Astrocyte (in vitro differentiated cells and primary cell): Measurements from ENCODE around the gene LYSMD3. TPM values are rescaled to one million over a fixed set of nuclear protein-coding genes. Genes with fewer than 3 reads are reported as not detected.

Experiments
- DNase-seq: peaks from one replicate; pipeline ENCODE4 v3.0.0-alpha.2; 2010; ENCODE audit warnings: low read depth
- FAIRE-seq: peaks from 2 replicates; lab custom pipeline; 2011; peaks lifted over from hg19 to GRCh38; lab: Jason Lieb, UNC
- H2AFZ ChIP-seq: 2 replicates; pipeline ENCODE4 v1.6.0; 2012; ENCODE audit warnings: low read depth, low read length, inconsistent platforms
- H3K27ac ChIP-seq: 2 replicates; pipeline ENCODE4 v1.5.1; 2011; ENCODE audit warnings: low read depth, low read length, inconsistent platforms
- H3K27me3 ChIP-seq: 2 replicates; pipeline ENCODE4 v1.6.0; 2011; ENCODE audit warnings: low read length, inconsistent platforms; ENCODE audit not compliant: insufficient read depth
- H3K36me3 ChIP-seq: 2 replicates; pipeline ENCODE4 v1.5.1; 2011; ENCODE audit warnings: low read length, inconsistent platforms; ENCODE audit not compliant: insufficient read depth
- H3K4me1 ChIP-seq: 2 replicates; pipeline ENCODE4 v1.5.1; 2011; ENCODE audit warnings: low read length, inconsistent platforms; ENCODE audit not compliant: insufficient read depth
- H3K4me2 ChIP-seq: 2 replicates; pipeline ENCODE4 v1.6.0; 2012; ENCODE audit warnings: low read length, inconsistent platforms
- H3K4me3 ChIP-seq: 2 replicates; pipeline ENCODE4 v1.5.1; 2011; ENCODE audit warnings: low read depth, mild to moderate bottlenecking, low read length, inconsistent platforms; ENCODE audit not compliant: insufficient read depth
- H3K79me2 ChIP-seq: 2 replicates; pipeline ENCODE4 v1.6.0; 2012; ENCODE audit warnings: mild to moderate bottlenecking, low read length, inconsistent platforms; ENCODE audit not compliant: insufficient read depth
- H3K9ac ChIP-seq: 2 replicates; pipeline ENCODE4 v1.6.0; 2012; ENCODE audit warnings: mild to moderate bottlenecking, low read length, inconsistent platforms
- H3K9me3 ChIP-seq: 2 replicates; pipeline ENCODE4 v1.5.1; 2012; ENCODE audit warnings: low read depth, mild to moderate bottlenecking, low read length, inconsistent platforms; ENCODE audit not compliant: insufficient read depth
- H4K20me1 ChIP-seq: 2 replicates; pipeline ENCODE4 v1.6.0; 2012; ENCODE audit warnings: low read length, inconsistent platforms; ENCODE audit not compliant: insufficient read depth
- H3K27ac Mint-ChIP-seq: one replicate; pipeline ENCODE4 v1.8.0; 2021; ENCODE audit warnings: mild to moderate bottlenecking, mixed read lengths; ENCODE audit not compliant: unreplicated experiment
- H3K27me3 Mint-ChIP-seq: one replicate; pipeline ENCODE4 v1.8.0; 2021; ENCODE audit warnings: low read depth, mixed read lengths; ENCODE audit not compliant: unreplicated experiment
- H3K36me3 Mint-ChIP-seq: one replicate; pipeline ENCODE4 v1.8.0; 2021; ENCODE audit warnings: low read depth, mixed read lengths; ENCODE audit not compliant: unreplicated experiment
- H3K4me1 Mint-ChIP-seq: one replicate; pipeline ENCODE4 v1.8.0; 2021; ENCODE audit warnings: low read depth, mixed read lengths; ENCODE audit not compliant: unreplicated experiment
- H3K4me3 Mint-ChIP-seq: one replicate; pipeline ENCODE4 v1.8.0; 2021; ENCODE audit warnings: mild to moderate bottlenecking, moderate library complexity, mixed read lengths; ENCODE audit not compliant: unreplicated experiment
- H3K9me3 Mint-ChIP-seq: one replicate; pipeline ENCODE4 v1.8.0; 2021; ENCODE audit warnings: mild to moderate bottlenecking, mixed read lengths; ENCODE audit not compliant: unreplicated experiment
- EZH2 ChIP-seq: IDR thresholded peaks from 2 replicates; pipeline ENCODE4 v1.6.1; 2012; ENCODE audit warnings: mild to moderate bottlenecking, low read length, inconsistent platforms; ENCODE audit not compliant: insufficient read depth
- total RNA-seq: library from RNA; stranded (reverse); gene quantifications from 2 replicates; pipeline ENCODE4 v1.2.1, GENCODE V29; 2021
- TF ChIP-seq, protein P1 (sequence below): IDR thresholded peaks from 2 replicates; pipeline ENCODE4 v1.5.1; 2011; ENCODE audit warnings: low read depth, mild to moderate bottlenecking, inconsistent platforms, low read length, moderate library complexity; ENCODE audit not compliant: insufficient read depth

LYSMD3 gene
- total RNA-seq, 1 donor from 2014 or later = 26.9 TPM

DNA sequence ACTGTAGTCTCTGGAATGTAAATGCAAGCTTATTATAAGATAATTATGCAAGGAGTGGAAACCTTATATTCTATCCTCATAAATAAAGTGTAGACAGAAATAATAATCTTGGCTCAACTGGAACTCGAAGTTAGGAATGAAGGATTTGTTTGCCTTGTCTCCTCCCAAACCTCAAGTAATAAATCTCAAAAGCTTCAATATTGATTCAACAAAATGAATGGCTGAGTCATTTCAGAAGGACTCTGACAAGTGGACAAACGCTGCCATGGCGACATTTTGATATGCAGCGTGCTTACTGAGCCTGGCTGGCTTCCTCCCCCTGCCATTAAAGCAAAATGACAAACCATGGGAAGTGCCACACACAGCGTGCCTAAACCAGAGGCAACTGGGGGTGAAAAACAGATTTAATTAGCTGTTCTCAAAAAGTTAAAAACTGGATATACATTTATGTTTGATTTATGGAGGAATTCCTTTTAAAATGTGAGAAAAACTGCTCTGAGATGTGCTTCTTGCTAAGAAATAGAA, 18.7 kb upstream of the LYSMD3 start:
- H2AFZ ChIP-seq = peak overlapping the region; percentile 62
- H3K27me3 ChIP-seq = peaks cover 5% of the 10 kb centered on the region
- Mint-ChIP-seq H3K36me3 (no peaks in the 10 kb centered on the region), H3K4me1 (no peaks in the 10 kb centered on the region), H3K27me3 (peaks cover 2% of the 10 kb centered on the region), H3K27ac (no peak overlapping the region), H3K4me3 (no peak overlapping the region), H3K9me3 (no peaks in the 10 kb centered on the region)
- H3K79me2 ChIP-seq = no peaks in the 10 kb centered on the region
- H3K4me2 ChIP-seq = peak overlapping the region; percentile 63
- H3K27ac ChIP-seq = no peak overlapping the region
- DNase-seq (peak; percentile 15), FAIRE-seq (no peak)
- H3K9ac ChIP-seq = no peak overlapping the region
- no peaks in the 10 kb centered on the region for H4K20me1 ChIP-seq
- peaks cover 3% of the 10 kb centered on the region for H3K4me1 ChIP-seq
- H3K36me3 ChIP-seq = no peaks in the 10 kb centered on the region
- no peaks in the 10 kb centered on the region for H3K9me3 ChIP-seq
- no peak overlapping the region for H3K4me3 ChIP-seq
- TF ChIP-seq, protein P1, sequence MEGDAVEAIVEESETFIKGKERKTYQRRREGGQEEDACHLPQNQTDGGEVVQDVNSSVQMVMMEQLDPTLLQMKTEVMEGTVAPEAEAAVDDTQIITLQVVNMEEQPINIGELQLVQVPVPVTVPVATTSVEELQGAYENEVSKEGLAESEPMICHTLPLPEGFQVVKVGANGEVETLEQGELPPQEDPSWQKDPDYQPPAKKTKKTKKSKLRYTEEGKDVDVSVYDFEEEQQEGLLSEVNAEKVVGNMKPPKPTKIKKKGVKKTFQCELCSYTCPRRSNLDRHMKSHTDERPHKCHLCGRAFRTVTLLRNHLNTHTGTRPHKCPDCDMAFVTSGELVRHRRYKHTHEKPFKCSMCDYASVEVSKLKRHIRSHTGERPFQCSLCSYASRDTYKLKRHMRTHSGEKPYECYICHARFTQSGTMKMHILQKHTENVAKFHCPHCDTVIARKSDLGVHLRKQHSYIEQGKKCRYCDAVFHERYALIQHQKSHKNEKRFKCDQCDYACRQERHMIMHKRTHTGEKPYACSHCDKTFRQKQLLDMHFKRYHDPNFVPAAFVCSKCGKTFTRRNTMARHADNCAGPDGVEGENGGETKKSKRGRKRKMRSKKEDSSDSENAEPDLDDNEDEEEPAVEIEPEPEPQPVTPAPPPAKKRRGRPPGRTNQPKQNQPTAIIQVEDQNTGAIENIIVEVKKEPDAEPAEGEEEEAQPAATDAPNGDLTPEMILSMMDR = no peak
- TF ChIP-seq EZH2 = no peak

GRCh38 chr5:90547072-90547536, 17.7 kb upstream of the LYSMD3 start:
- FAIRE-seq (no peak), DNase-seq (no peak)
- Mint-ChIP-seq H3K4me1 (no peaks in the 10 kb centered on the region), H3K27me3 (no peaks in the 10 kb centered on the region), H3K9me3 (no peaks in the 10 kb centered on the region), H3K4me3 (no peak overlapping the region), H3K27ac (no peak overlapping the region), H3K36me3 (no peaks in the 10 kb centered on the region)
- H3K79me2 ChIP-seq = no peaks in the 10 kb centered on the region
- H3K27me3 ChIP-seq = peaks cover 4% of the 10 kb centered on the region
- no peaks in the 10 kb centered on the region for H3K9me3 ChIP-seq
- no peak overlapping the region for H2AFZ ChIP-seq
- H3K27ac ChIP-seq = no peak overlapping the region
- no peak overlapping the region for H3K9ac ChIP-seq
- TF ChIP-seq, protein P1 = no peak
- no peak for TF ChIP-seq EZH2
- no peak overlapping the region for H3K4me2 ChIP-seq
- H3K4me1 ChIP-seq = peaks cover 3% of the 10 kb centered on the region
- H3K4me3 ChIP-seq = no peak overlapping the region
- H4K20me1 ChIP-seq = no peaks in the 10 kb centered on the region
- no peaks in the 10 kb centered on the region for H3K36me3 ChIP-seq

- H2AFZ ChIP-seq = no peak overlapping the region
- H3K36me3 ChIP-seq = no peaks in the 10 kb centered on the region
- Mint-ChIP-seq H3K36me3 (no peaks in the 10 kb centered on the region), H3K9me3 (no peaks in the 10 kb centered on the region), H3K27ac (no peak overlapping the region), H3K27me3 (no peaks in the 10 kb centered on the region), H3K4me3 (no peak overlapping the region), H3K4me1 (no peaks in the 10 kb centered on the region)
- H3K9me3 ChIP-seq = no peaks in the 10 kb centered on the region
- H3K79me2 ChIP-seq = no peaks in the 10 kb centered on the region
- H3K9ac ChIP-seq = no peak overlapping the region
- TF ChIP-seq EZH2 = no peak
- TF ChIP-seq, protein P1 = no peak
- DNase-seq (no peak), FAIRE-seq (no peak)
- H3K4me1 ChIP-seq = peaks cover 3% of the 10 kb centered on the region
- H3K4me3 ChIP-seq = no peak overlapping the region
- H3K27ac ChIP-seq = no peak overlapping the region
- H4K20me1 ChIP-seq = no peaks in the 10 kb centered on the region
- H3K4me2 ChIP-seq = no peak overlapping the region
- peaks cover 3% of the 10 kb centered on the region for H3K27me3 ChIP-seq
These were observed 16.9 kb upstream of the LYSMD3 start for GRCh38 chr5:90546216-90546837.
